HL-60/S4 treated with phorbol 12-myristate 13-acetate at 8.2 ng/mL for 4 days and 3 days (cell line): Measurements from ENCODE around the gene CCDC157.

ENCODE experiments used
- in situ Hi-C: fragments of 300-500 bp; cut with MboI; formaldehyde crosslinking; loops from 2 replicates; pipeline ENCODE4 v1.15.0; 2022; ENCODE audit warnings: low sequenced_read_pairs

The CCDC157 gene

GRCh38 chr22:30351226-30351625, 5.6 kb upstream of the CCDC157 start:
- in situ Hi-C loops: no loop called here

GRCh38 chr22:30354644-30355043, 2.2 kb upstream of the CCDC157 start:
- in situ Hi-C loops: no loop called here

DNA sequence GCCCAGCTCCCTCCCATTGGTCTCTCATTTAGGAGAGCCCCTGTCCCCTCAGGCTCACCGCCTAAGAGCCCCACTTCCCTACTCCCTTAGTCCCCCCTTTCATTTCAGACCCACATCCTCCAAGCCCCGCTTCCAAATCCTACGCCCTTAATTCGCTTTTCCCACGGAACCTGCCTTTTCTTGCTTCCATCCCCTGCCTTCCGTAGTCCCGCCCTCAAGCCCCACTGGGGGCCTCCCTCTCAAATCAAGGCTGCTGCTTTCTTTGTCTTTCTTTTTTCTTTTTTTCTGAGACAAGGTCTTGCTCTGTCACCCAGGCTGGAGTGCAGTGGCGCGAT, 396 bp downstream of the CCDC157 start:
- in situ Hi-C loops: no loop called here

- in situ Hi-C loops: no loop called here
These were observed 926 bp downstream of the CCDC157 start for GRCh38 chr22:30357650-30358215.

GRCh38 chr22:30358541-30358940, 1.7 kb downstream of the CCDC157 start:
- in situ Hi-C loops: no loop called here

DNA sequence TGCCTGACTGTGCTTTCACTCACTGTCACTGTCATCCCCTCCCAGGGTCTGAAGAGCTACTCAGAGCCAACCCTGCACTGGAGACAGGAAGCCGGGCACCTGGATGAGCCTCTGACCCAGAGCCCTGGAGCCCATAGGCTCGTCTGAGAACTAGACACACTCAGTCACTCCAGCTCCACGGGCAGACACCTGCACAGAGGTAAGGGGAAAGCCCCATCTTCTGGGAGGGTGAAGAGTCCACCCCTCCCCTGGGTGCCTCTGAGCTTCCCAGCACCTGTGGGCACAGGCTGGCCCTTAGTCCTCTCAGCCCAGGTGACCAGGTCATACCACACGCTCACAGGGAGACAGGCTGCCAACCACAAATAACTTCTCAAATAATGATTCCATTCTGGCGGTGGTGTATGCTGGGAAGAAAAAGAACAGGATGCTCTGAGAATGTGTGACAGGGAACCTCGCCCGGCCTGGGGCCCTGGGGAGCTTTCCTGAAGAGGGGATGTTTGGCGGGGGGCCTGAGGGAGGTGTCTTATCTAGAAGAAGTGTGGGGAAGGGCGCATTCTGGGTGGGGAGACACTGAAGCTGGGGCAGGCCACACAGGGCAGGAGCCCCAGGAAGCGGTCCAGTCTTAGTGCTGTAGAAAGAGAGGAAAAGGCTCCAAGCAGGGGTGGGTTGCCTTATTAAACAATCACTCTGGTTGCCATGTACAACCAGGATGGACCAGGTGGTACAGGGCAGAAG, 5.3 kb downstream of the CCDC157 start:
- in situ Hi-C loops: no loop called here

DNA sequence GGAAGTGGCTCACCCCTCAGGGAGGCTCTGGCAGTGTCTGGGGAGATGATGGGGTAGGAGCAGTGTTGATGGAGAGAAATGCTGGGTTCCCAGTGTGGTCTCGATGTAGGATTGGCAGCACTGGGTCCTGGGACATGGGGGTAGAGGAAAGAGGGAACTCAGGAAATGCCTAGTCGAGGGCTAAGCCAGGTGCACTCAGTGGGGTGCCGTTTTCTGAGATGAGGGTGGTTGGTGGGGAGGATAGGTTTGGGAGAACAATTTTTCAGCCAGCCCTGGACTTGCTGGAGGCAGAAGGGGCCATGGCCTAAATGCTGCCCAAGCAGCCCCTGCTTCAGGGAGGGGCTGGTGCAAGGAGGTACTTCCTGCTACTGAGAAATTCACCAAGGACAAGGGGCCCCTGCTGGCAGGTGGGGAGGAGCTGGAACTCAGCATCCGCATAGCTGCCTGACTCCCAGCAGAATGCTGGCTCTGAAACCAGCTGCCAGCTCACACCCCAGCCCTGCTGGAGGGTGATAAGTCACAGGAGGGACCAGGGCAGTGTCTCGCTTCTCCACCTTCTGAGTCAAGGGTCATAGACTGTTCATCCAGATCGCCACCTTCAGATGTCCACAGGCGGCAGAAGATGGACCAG, 6.0 kb downstream of the CCDC157 start:
- in situ Hi-C loops: no loop called here

DNA sequence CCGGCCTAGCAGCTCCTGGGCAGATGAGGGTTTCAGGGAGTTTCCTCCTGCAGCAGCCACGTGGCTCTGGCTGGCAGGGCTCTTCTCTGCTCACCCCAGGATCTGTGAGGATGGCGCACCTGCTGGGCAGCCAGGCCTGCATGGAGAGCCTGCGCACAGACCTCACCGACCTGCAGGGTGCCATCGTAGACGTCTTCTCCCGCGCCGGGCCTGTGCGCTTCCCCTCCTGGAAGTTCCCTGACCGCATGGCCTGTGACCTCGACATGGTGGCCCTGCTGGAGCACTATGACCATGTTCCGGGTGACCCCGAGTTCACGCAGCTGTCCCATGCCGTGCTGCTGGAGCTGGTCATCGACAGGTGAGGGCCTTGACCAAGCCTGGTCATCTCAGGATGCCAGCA, 9.1 kb downstream of the CCDC157 start:
- in situ Hi-C loops: no loop called here

GRCh38 chr22:30368420-30368819, 11.6 kb downstream of the CCDC157 start:
- in situ Hi-C loops: no loop called here

- in situ Hi-C loops: no loop called here
These were observed 13.9 kb downstream of the CCDC157 start for GRCh38 chr22:30370641-30371230.

GRCh38 chr22:30371321-30371720, 14.5 kb downstream of the CCDC157 start:
- in situ Hi-C loops: no loop called here

DNA sequence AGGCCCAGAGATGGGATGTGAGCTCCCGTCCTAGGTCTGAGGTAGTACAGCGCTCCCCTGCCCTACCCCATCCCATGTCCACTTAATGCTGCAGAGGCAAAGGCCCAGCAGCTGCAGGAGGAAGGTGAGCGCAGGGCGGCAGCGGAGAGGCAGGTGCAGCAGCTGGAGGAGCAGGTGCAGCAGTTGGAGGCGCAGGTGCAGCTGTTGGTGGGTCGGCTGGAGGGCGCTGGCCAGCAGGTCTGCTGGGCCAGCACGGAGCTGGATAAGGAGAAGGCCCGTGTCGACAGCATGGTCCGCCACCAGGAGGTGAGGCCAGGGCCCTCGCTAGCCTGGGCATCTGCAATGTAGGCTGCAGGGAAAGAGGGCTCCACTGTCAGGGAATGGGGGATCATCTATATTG, 15.2 kb downstream of the CCDC157 start:
- in situ Hi-C loops: no loop called here

- in situ Hi-C loops: no loop called here
These were observed 16.1 kb downstream of the CCDC157 start for GRCh38 chr22:30372915-30373314.

- in situ Hi-C loops: no loop called here
These were observed 16.8 kb downstream of the CCDC157 start for GRCh38 chr22:30373331-30374325.

DNA sequence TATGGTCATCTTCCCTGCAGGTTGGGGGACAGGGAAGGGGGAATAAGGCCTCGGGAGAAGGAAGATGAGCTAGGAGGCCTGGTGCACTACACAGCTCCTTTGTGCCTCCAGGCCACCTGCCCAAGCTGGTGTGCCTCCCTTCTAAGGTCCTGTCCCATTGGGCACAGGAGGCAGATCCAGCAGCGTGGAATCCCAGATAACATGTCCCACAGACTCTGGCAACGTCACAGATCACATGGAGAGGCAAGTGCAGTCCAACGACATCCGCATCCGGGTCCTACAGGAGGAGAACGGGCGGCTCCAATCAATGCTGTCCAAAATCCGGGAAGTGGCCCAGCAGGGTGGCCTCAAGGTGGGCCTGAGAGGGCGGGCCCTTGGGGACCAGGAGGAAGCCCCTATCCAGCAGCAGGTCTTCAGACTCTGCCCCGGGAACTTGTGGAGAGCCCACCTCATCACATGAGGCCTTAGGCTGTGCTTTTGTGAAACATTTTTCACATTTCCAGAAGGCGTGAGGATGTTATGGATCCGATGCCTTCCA, 18.6 kb downstream of the CCDC157 start:
- in situ Hi-C loops: loop anchor here (25.0 kb wide), 1 partner anchor 263 kb away; no protein-coding TSS in a partner anchor

DNA sequence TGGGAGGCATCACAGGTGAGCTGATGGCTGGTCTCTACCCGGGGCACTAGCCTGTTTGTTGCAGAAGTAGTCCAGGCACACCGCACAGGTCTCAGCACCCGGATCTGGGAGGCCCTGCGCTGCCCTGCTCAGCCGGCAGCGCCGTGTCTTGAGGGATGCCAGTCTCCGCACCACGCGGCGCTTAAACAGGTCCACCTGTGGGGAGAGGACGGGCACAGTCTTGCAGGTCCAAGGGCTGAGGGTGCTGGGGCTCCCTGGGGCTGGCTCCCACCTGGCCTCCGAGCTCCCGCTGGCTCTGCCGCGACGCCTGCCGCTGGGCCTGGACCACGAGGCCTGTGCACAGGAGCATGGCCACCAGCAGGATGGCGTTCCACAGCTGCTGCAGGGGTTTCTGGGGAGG, 23.2 kb downstream of the CCDC157 start:
- in situ Hi-C loops: loop anchor here (25.0 kb wide), 1 partner anchor 268 kb away; no protein-coding TSS in a partner anchor

- in situ Hi-C loops: loop anchor here (25.0 kb wide), 1 partner anchor 269 kb away; no protein-coding TSS in a partner anchor
These were observed 24.5 kb downstream of the CCDC157 start for GRCh38 chr22:30381264-30381663.

DNA sequence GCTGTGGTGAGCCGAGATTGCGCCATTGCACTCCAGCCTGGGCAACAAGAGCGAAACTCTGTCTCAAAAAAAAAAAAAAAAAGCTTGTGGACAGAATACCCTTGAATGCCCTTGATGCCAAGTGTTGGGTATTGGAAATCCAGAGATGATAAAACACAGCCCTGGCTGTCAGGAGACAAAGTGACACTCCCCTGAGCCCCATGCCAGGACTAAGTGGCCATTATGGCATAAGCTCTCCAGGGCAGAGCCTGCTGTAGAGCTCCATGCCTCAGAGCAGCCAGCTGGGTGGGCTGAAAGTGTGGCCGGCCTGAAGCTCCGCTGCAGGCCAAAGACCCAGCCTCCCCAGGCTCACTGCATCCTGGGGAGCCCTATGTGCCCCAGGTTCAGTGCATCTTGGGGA, 25.5 kb downstream of the CCDC157 start:
- in situ Hi-C loops: loop anchor here (25.0 kb wide), 1 partner anchor 270 kb away; no protein-coding TSS in a partner anchor

DNA sequence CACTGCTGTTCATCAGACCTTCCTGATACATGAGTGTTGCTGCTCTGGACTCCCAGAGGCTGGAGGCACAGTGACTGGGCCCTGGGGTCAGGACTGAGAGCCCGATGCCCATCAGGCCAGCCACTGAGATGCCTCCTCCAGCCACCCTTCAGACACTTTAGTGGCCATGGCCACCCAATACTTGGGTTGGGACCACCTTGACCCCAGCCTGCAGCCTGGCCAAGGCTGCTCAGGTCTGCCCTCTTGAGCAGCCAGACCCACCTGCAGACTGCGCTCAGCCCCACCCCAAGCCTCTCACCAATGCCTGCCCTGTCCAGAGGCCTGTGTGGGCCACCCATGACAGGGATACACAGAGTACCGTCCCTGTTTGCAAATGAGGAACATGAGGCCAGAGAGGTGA, 26.3 kb downstream of the CCDC157 start:
- in situ Hi-C loops: loop anchor here (25.0 kb wide), 1 partner anchor 271 kb away; no protein-coding TSS in a partner anchor

GRCh38 chr22:30385942-30386341, 29.1 kb downstream of the CCDC157 start:
- in situ Hi-C loops: loop anchor here (25.0 kb wide), 1 partner anchor 274 kb away; no protein-coding TSS in a partner anchor
